HFFc6 (cell line): ENCODE data around the gene OPTC. TPM values are rescaled to one million over a fixed set of nuclear protein-coding genes. Genes with fewer than 3 reads are reported as not detected.

Experiments
- DNase-seq: peaks from one replicate; pipeline ENCODE4 v3.0.0-alpha.2; 2018
- H3K27ac Mint-ChIP-seq: 2 replicates; pipeline ENCODE4 v1.8.0; 2020; ENCODE audit warnings: mild to moderate bottlenecking, mixed read lengths
- H3K27me3 Mint-ChIP-seq: 2 replicates; pipeline ENCODE4 v1.8.0; 2021; ENCODE audit warnings: mild to moderate bottlenecking, moderate library complexity, mixed read lengths; ENCODE audit not compliant: insufficient read depth
- H3K36me3 Mint-ChIP-seq: 2 replicates; pipeline ENCODE4 v1.8.0; 2021; ENCODE audit warnings: low read depth, mixed read lengths
- H3K4me1 Mint-ChIP-seq: 2 replicates; pipeline ENCODE4 v1.8.0; 2020; ENCODE audit warnings: low read depth, mixed read lengths
- H3K4me3 Mint-ChIP-seq: 2 replicates; pipeline ENCODE4 v1.8.0; 2020; ENCODE audit warnings: mild to moderate bottlenecking, moderate library complexity, mixed read lengths
- H3K9me3 Mint-ChIP-seq: 2 replicates; pipeline ENCODE4 v1.8.0; 2020; ENCODE audit warnings: mild to moderate bottlenecking, mixed read lengths
- CTCF ChIP-seq: fragments of 200-600 bp; sonication (generic); IDR thresholded peaks from 2 replicates; pipeline ENCODE4 v1.5.0; 2021; ENCODE audit warnings: antibody characterized with exemption, mild to moderate bottlenecking
- total RNA-seq, 6 experiments: library from RNA; stranded (reverse); fragmentation: NEBNext Ultra II Directional; extraction: Animal tissue kit (Norgen Biotek cat#: 25700); gene quantifications; 2 replicates in 1 of 6; 3 replicates in 5 of 6; pipeline ENCODE4 v1.2.3, GENCODE V29; 2021

The OPTC gene
- total RNA-seq, 6 experiments from 2014 or later = not detected

DNA sequence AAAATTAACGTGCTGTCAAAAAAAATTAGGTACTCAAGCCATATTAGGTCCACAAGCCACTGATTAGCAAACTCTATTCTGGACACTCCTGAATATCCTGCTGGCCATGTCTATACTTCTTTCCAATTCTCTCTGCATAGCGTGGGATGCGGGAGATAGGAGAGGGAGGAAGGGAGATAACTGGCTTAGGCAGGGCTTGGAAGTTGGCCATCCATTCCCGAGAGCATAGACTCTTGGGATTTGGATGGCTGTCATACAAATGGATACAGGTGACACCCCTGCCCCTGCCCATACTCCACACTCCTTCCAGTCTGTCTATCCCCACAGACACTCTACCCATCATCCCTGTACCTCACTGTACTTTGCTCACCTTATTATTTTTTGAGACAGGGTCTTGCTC is 20.7 kb upstream of the OPTC start:
- H3K9me3 Mint-ChIP-seq = no peaks in the 10 kb centered on the region
- H3K4me1 Mint-ChIP-seq = peaks cover 21% of the 10 kb centered on the region
- no peaks in the 10 kb centered on the region for H3K36me3 Mint-ChIP-seq
- TF ChIP-seq CTCF = no peak
- DNase-seq = no peak
- H3K4me3 Mint-ChIP-seq = no peak overlapping the region
- H3K27ac Mint-ChIP-seq = no peak overlapping the region; the same call in 1 of the 2 replicates
- H3K27me3 Mint-ChIP-seq = peaks cover 14% of the 10 kb centered on the region

DNA sequence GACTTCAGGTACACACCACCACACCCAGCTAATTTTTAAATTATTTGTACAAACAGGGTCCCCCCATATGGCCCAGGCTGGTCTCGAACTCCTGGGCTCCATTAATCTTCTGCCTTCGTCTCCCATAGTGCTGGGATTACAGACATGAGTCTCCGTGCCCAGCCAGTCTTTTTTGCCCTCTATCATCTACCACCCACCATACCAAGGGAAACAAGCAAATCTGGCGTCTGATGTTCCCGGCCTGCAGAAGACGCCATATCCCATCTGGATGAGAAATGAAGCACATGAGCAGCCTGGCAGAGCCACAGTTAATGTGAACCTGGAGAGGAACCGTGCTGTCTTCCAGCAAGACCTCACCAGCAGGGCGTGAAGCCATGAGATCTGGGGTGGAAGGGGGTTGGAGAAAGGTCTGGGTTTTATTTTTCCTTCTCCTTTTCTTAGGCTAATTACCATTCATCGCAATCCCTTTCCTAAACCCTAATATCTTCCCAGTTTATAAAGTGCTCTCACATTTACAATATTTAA is 20.1 kb upstream of the OPTC start:
- Mint-ChIP-seq H3K27ac (no peak overlapping the region), H3K27me3 (peaks cover 14% of the 10 kb centered on the region), H3K9me3 (no peaks in the 10 kb centered on the region), H3K4me3 (no peak overlapping the region), H3K36me3 (no peaks in the 10 kb centered on the region), H3K4me1 (peaks cover 27% of the 10 kb centered on the region)
- DNase-seq = no peak
- no peak for TF ChIP-seq CTCF

DNA sequence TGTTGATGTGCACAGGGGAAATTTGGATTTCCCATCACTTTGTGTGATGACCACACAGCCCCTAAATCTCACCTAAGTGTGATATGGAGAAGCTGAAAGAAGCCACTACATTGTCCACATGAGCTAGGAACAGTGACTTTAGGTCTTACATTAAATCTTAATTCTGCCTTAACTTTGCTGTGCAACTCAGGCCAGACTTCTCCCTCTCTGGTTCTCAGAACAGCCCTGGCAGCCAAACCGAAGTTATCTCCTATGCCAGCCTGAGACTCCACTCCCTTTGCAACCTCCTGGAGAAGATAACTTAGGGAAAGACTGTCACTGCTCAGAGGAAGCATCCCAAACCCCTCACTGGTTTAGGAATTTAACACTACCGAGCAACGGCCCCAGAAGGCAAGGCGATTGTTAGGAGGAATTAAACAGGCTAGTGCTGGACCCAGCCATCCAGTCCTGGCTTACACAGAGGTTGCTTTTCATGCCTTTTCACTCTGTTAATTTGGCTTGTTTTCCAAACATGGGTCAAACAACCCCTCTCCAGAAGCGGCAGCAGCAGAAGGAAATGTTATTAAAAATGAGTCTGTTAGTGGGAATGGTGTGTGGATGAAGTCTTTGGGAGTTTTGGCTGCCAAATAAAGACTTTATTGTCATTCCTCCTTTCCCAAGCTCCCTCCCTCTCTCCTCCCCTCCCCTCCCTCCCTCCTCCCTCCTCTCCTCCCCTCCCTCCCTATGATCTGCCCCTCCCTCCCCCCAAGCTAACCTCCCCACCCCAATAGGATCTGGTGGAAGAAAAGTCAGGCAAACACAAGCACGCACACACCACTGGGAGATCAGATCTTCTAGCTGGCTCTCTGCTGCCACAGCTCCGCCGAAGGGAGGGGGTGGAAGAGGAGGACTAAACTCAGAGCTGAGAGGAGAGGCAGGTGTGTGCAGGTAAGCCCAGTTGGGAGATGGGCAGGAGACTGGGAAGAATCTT is 18.7 kb upstream of the OPTC start, which contains the start of gene PRELP:
Gene PRELP, plus strand, starts transcription at position 795 of the 970 bp plus-strand sequence. CDS start 7,379 bp downstream, outside the sequence.
- Mint-ChIP-seq H3K27ac (no peak within 1 kb of the TSS), H3K27me3 (peaks cover 14% of the 10 kb centered on the region), H3K4me1 (peaks cover 42% of the 10 kb centered on the region), H3K9me3 (no peaks in the 10 kb centered on the region), H3K4me3 (0 out of 2 replicates have a peak within 1 kb of the TSS, but pooled peaks have one; percentile 12), H3K36me3 (no peaks in the 10 kb centered on the region)
- DNase-seq = no peak
- no peak for TF ChIP-seq CTCF

DNA sequence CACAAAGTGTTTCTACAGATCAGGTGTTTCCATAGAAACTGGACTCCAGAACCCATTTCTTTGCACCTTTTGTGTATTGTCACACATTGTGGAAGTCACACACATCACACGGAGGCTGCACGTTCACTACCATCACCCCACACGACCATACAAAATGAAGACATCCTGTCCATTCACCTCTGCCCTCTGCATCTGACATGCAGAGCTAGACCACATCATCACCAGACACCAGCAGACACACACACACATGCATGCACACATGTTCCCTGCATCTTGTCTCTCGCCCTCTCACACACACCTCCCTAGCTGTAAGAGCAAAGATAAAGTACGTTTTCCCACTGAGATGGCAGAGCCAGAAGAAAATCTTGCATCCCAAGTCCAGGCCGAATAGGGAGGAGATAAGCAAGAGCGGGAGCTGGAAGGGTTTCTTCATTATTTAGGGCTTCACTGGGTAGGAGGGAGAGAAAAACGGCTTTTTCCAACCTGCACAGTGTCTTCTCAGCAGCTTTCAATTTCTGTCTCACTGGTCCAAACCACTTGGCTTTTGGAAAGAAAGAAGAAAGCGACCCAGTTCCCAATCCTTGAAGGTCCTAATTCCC is 17.6 kb upstream of the OPTC start:
- Mint-ChIP-seq H3K27ac (no peak overlapping the region), H3K4me3 (no peak overlapping the region), H3K36me3 (no peaks in the 10 kb centered on the region), H3K9me3 (no peaks in the 10 kb centered on the region), H3K27me3 (peaks cover 14% of the 10 kb centered on the region), H3K4me1 (peaks cover 52% of the 10 kb centered on the region)
- DNase-seq = no peak
- no peak for TF ChIP-seq CTCF

GRCh38 chr1:203477748-203478147 is 16.2 kb upstream of the OPTC start:
- TF ChIP-seq CTCF = no peak
- Mint-ChIP-seq H3K27me3 (peaks cover 8% of the 10 kb centered on the region), H3K4me1 (peaks cover 58% of the 10 kb centered on the region), H3K9me3 (no peaks in the 10 kb centered on the region), H3K36me3 (no peaks in the 10 kb centered on the region), H3K27ac (no peak overlapping the region), H3K4me3 (no peak overlapping the region)
- DNase-seq = no peak
